OCI-LY7 (cell line): Measurements from ENCODE around the gene DCD. TPM values are rescaled to one million over a fixed set of nuclear protein-coding genes. Genes with fewer than 3 reads are reported as not detected.
A peak's percentile ranks its signal among the peaks of the same experiment; 100 is the strongest.

Experiments
- BruUV-seq: library from RNA; stranded (reverse); fragments of 400-500 nt; replicated peaks from 2 replicates; lab custom pipeline; 2021; lab: Mats Ljungman, UMichigan
- CTCF ChIA-PET: fragments of 300-600 bp; sonication (Branson Sonifier 250); formaldehyde crosslinking; loops from one replicate; lab custom pipeline; 2022; ENCODE audit warnings: antibody characterized with exemption; ENCODE audit not compliant: unreplicated experiment; lab: Charles Lee
- POLR2A ChIA-PET: fragments of 300-600 bp; sonication (Branson Sonifier 250); formaldehyde crosslinking; loops from one replicate; lab custom pipeline; 2022; ENCODE audit warnings: antibody characterized with exemption; lab: Charles Lee
- DNase-seq: peaks from one replicate; pipeline ENCODE4 v3.0.0-alpha.2; 2015; ENCODE audit warnings: low spot score
- H2AFZ ChIP-seq: fragments of 200-600 bp; sonication (generic), shearing (Covaris generic); 2 replicates; pipeline ENCODE4 v1.6.1; 2014; ENCODE audit warnings: mild to moderate bottlenecking, antibody characterized with exemption, low read length, moderate library complexity
- H3K27ac ChIP-seq: fragments of 200-600 bp; sonication (generic); 2 replicates; pipeline ENCODE4 v1.5.1; 2014; ENCODE audit warnings: mixed run types, low read depth, mild to moderate bottlenecking, moderate library complexity, low read length, inconsistent platforms; ENCODE audit not compliant: poor library complexity, severe bottlenecking
- H3K36me3 ChIP-seq: fragments of 200-600 bp; sonication (generic); 2 replicates; pipeline ENCODE4 v1.6.1; 2014; ENCODE audit warnings: mild to moderate bottlenecking, antibody characterized with exemption, low read length, moderate library complexity, mixed read lengths; ENCODE audit not compliant: insufficient read depth
- H3K4me1 ChIP-seq: fragments of 200-600 bp; sonication (generic); 2 replicates; pipeline ENCODE4 v1.5.1; 2014; ENCODE audit warnings: mild to moderate bottlenecking, low read length; ENCODE audit not compliant: insufficient read depth, poor library complexity, severe bottlenecking
- H3K4me2 ChIP-seq: fragments of 200-600 bp; sonication (generic); 2 replicates; pipeline ENCODE4 v1.6.1; 2014; ENCODE audit warnings: mild to moderate bottlenecking, low read length
- H3K4me3 ChIP-seq: fragments of 200-600 bp; sonication (generic); 2 replicates; pipeline ENCODE4 v1.5.1; 2014; ENCODE audit warnings: mild to moderate bottlenecking, low read depth, low read length; ENCODE audit not compliant: poor library complexity, severe bottlenecking
- H3K79me2 ChIP-seq: fragments of 200-600 bp; sonication (generic); 2 replicates; pipeline ENCODE4 v1.6.1; 2016; ENCODE audit warnings: low read depth, mild to moderate bottlenecking, low read length, moderate library complexity, mixed read lengths; ENCODE audit not compliant: insufficient read depth
- H3K9me2 ChIP-seq: fragments of 200-600 bp; sonication (generic); 2 replicates; pipeline ENCODE4 v1.6.1; 2016; ENCODE audit warnings: mild to moderate bottlenecking, low read length, mixed read lengths; ENCODE audit not compliant: insufficient read depth
- H3K9me3 ChIP-seq: fragments of 200-600 bp; sonication (generic); 2 replicates; pipeline ENCODE4 v1.6.1; 2014; ENCODE audit warnings: mild to moderate bottlenecking, mixed run types, low read length, mixed read lengths
- H4K20me1 ChIP-seq: fragments of 200-600 bp; sonication (generic); 2 replicates; pipeline ENCODE4 v1.6.1; 2014; ENCODE audit warnings: mild to moderate bottlenecking, antibody characterized with exemption, low read length, moderate library complexity, mixed read lengths; ENCODE audit not compliant: insufficient read depth
- CTCF ChIP-seq: fragments of 200-600 bp; sonication (generic); conservative IDR thresholded peaks from 2 replicates; pipeline ENCODE4 v1.5.1; 2014; ENCODE audit warnings: mild to moderate bottlenecking, antibody characterized with exemption, low read length, moderate library complexity, mixed read lengths
- EZH2phosphoT487 ChIP-seq: fragments of 200-600 bp; sonication (generic); IDR thresholded peaks from 2 replicates; pipeline ENCODE4 v1.6.1; 2018; ENCODE audit warnings: low read depth, borderline replicate concordance, mild to moderate bottlenecking, mixed run types, antibody characterized with exemption, low read length, moderate library complexity, mixed read lengths
- intact Hi-C: fragments of 100-400 bp; cut with micrococcal nuclease; formaldehyde crosslinking; loops from one replicate; pipeline ENCODE4 v1.10.0; 2022; ENCODE audit not compliant: unreplicated experiment
- total RNA-seq, 2 experiments: library from RNA; depleted of rRNA in 1 of 2; stranded (reverse); fragments of >200 nt in 1 of 2; shearing (Covaris generic) in 1 of 2; gene quantifications; 2 replicates each; pipeline ENCODE4 v1.2.3, GENCODE V29; 2014 to 2022

DCD gene
- total RNA-seq, 2 experiments from 2014 or later: not detected

- H3K4me2 ChIP-seq: no peak overlapping the region
- no peak overlapping the region for H3K27ac ChIP-seq
- no peaks in the 10 kb centered on the region for H3K79me2 ChIP-seq
- ChIA-PET CTCF (no interaction called here), POLR2A (interaction anchor here (1.0 kb wide), 1 partner anchor 8 kb away, joined by 5 read pairs; no protein-coding TSS in a partner anchor)
- intact Hi-C loops: no loop called here
- H3K36me3 ChIP-seq: no peaks in the 10 kb centered on the region
- no peak for TF ChIP-seq CTCF
- TF ChIP-seq EZH2phosphoT487: no peak
- BruUV-seq: no TSS peak
- no peak overlapping the region for H2AFZ ChIP-seq
- no peaks in the 10 kb centered on the region for H4K20me1 ChIP-seq
- H3K4me3 ChIP-seq: no peak overlapping the region
- DNase-seq: no peak
- H3K9me3 ChIP-seq: no peaks in the 10 kb centered on the region
- no peaks in the 10 kb centered on the region for H3K4me1 ChIP-seq
- no peaks in the 10 kb centered on the region for H3K9me2 ChIP-seq
Observed at GRCh38 chr12:54660320-54660962, 12.3 kb upstream of the DCD start.

GRCh38 chr12:54658306-54659264, 10.4 kb upstream of the DCD start:
- POLR2A ChIA-PET: interaction anchor here (0.8 kb wide), 1 partner anchor 162 kb away, joined by 4 read pairs; no protein-coding TSS in a partner anchor
- Histone ChIP-seq H3K36me3 (no peaks in the 10 kb centered on the region), H4K20me1 (no peaks in the 10 kb centered on the region), H3K9me2 (no peaks in the 10 kb centered on the region), H3K4me3 (no peak overlapping the region), H2AFZ (no peak overlapping the region), H3K4me2 (no peak overlapping the region), H3K9me3 (no peaks in the 10 kb centered on the region), H3K79me2 (no peaks in the 10 kb centered on the region), H3K27ac (no peak overlapping the region), H3K4me1 (no peaks in the 10 kb centered on the region)
- TF ChIP-seq CTCF (peak; percentile 82), EZH2phosphoT487 (no peak)
- peak; percentile 61 for DNase-seq
- CTCF ChIA-PET: no interaction called here
- intact Hi-C loops: no loop called here
- no TSS peak for BruUV-seq
